ENCODE measurements around the gene SYNC.
"Not testable (repeated sequence)": the region's sequence is repeated elsewhere in the genome, so short reads cannot be mapped to it uniquely, and the experiment has no call there.

SYNC gene

DNA sequence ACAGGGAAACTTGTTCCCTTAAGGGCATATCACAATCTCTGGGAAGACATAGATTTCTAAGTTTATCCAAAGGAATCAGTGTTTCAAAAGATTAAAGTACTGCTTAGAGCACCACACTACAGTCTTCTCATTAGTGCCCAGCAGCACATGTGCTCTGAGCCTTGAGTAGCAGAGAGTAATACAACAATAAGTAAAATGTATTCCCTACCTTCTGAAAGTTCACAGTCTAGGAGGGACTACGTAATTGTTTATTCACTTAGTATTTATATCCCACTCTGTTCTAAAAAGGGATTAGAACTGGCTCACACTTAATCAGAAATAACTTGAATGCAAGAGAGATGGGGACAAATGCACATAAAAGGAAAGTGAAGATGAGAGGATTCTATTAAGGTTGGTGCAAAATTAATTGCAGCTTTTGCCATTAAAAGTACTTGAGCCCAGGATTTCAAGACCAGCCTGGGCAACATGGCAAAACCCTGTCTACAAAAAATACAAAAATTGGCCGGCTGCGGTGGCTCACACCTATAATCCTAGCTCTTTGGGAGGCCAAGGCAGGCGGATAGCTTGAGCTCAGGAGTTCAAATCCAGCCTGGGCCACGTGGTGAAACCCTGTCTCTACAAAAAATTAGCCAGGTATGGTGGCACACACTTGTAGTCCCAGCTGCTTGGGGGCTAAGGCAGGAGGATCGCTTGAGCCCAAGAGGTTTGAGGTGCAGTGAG, 9.0 kb downstream of the SYNC start:
- DNase-seq (ENCODE audit: low read depth in 2 of 2): no peak

GRCh38 chr1:32686387-32686786, 16.2 kb downstream of the SYNC start:
- no peak for DNase-seq (ENCODE audit: low read depth in 2 of 2)

GRCh38 chr1:32685498-32685897, 17.1 kb downstream of the SYNC start:
- DNase-seq (ENCODE audit: low read depth in 2 of 2): no peak

DNA sequence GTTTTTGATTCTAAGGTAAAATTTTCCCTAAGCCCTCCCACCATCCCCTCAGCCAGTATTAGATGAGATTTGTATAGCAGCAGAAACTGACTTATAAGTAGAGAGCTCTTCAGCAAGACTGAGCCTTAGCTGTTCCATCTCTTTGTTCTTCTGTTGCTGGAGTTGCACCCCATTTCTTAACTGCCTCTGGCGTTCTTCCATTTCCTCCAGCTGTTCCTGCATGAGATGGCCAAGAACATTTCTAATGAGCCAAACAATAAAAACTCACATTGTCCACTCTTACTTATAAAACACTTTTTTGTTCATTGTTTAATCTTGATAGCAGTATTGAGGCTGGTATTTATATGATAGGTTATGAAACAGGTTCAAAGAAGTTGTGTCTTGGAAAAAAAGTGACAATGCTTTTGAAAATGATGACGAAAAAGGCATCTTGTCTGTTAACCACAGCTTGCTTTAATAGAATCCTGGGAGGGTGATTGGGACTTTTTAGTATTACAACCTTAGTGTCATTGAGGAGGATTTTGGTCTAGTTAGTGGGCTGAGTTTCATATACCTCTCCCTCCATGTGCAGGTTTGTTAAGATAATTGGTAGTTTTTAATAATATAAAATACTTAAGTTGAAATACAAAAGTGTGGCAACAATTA, 18.3 kb downstream of the SYNC start:
- no peak for DNase-seq (ENCODE audit: low read depth in 2 of 2)

DNA sequence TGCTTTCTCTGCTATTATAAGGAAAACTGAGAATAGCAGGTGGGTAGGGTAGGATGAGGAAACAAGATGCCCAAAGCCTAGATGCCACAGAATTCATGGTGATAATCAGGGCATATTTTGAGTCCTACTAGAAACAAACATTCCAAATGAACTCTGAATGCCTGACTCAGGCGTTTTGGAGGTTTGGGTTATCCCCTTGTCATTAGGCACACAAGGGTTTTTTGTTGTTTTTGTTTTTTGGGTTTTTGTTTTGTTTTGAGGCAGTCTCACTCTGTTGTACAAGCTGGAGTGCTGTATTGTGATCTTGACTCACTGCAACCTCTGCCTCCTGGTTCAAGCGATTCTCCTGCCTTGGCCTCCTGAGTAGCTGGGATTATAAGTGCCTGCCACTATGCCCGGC, 19.2 kb downstream of the SYNC start:
- DNase-seq (ENCODE audit: low read depth in 2 of 2): no peak

- DNase-seq (ENCODE audit: low read depth in 2 of 2): no peak
Measured at GRCh38 chr1:32681999-32682398, 20.6 kb downstream of the SYNC start.

- DNase-seq (ENCODE audit: low read depth in 2 of 2): no peak
Measured at GRCh38 chr1:32681509-32681908, 21.1 kb downstream of the SYNC start.

GRCh38 chr1:32680642-32681041, 21.9 kb downstream of the SYNC start:
- no peak for DNase-seq (ENCODE audit: low read depth in 2 of 2)

- not testable (repeated sequence) for DNase-seq (ENCODE audit: low read depth in 2 of 2)
Measured at GRCh38 chr1:32679993-32680392, 22.6 kb downstream of the SYNC start.

DNA sequence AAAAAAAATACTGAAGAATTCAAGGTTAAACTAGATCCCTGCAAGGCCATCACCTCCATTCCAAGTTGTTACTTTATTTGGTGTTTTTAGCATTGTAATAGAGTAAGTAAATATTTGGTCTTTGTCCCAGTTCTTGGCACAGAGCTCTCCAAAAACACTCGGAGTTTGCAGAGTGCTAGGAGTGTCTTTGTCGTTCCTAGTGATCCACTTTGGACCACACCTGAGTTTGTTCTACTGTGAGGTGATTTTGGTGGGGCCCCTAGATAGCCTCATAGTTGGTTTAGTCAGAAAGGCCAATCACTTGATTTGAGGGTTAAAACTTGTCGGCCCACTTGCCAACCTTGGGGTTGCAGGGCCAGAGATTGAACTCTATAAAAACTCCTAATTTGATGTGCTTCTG, 25.6 kb downstream of the SYNC start:
- no peak for DNase-seq (ENCODE audit: low read depth in 2 of 2)

GRCh38 chr1:32668716-32669115, 33.9 kb downstream of the SYNC start:
- not testable (repeated sequence) for DNase-seq (ENCODE audit: low read depth in 2 of 2)

DNA sequence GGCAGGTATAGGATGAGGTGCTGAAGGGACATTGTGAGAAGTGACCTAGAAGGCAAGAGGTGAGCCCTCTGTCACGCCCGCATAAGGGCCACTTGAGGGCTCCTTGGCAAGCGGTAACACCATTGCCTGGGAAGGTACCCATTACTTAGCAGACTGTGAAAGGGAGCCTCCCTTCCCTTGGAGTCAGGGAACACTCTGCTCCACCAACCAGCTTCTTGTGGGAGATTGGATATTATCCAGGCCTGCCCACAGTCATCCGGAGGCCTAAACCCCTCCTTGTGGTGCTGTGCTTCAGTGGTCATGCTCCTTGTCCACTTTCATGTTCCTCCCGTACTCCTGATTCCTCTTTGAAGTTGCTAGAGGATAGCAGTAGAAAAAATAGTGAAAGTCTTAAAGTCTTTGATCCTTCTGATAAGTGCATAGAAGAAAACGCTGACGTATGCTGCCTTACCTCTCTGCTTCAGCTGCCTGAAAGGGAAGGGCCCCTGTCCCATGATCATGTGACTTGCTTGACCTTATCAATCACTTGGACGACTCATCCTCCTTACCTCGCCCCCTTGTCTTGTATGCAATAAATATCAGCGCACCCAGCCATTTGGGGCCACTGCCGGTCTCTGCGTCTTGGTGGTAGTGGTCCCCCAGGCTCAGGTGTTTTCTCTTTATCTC, 35.5 kb downstream of the SYNC start:
- no peak for DNase-seq (ENCODE audit: low read depth in 2 of 2)

DNA sequence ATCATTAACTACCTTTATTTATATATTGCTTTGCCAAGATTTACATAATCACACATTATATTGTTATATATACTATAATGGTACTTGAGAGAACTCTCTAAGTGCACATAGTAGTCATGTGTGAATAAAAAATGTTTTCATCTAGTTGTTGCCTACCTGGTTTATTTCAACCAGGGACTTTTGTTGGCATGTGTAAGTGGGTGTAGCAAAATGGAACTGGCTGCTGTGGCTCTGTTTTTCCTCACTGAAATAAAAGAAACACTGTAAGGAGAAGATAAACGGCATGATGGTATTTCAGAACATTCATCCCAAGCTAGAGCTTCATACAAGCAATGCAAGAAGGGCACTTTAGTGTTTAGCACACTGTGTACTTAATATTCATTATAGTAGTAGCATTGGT, 36.7 kb downstream of the SYNC start:
- DNase-seq (ENCODE audit: low read depth in 2 of 2): no peak

- DNase-seq (ENCODE audit: low read depth in 2 of 2): no peak
Measured at GRCh38 chr1:32659581-32659980, 43.0 kb downstream of the SYNC start.

GRCh38 chr1:32652244-32652962, 50.2 kb downstream of the SYNC start:
- DNase-seq (ENCODE audit: low read depth in 2 of 2): no peak

- no peak for DNase-seq (ENCODE audit: low read depth in 2 of 2)
Measured at GRCh38 chr1:32651461-32652073, 51.0 kb downstream of the SYNC start.

GRCh38 chr1:32650752-32651460, 51.7 kb downstream of the SYNC start, which contains the start of gene RBBP4:
RBBP4 (plus strand) TSS chr1:32651208; CDS start chr1:32651307, 99 bp downstream.
- peak; percentile 93 to 99 for DNase-seq (ENCODE audit: low read depth in 2 of 2)

DNA sequence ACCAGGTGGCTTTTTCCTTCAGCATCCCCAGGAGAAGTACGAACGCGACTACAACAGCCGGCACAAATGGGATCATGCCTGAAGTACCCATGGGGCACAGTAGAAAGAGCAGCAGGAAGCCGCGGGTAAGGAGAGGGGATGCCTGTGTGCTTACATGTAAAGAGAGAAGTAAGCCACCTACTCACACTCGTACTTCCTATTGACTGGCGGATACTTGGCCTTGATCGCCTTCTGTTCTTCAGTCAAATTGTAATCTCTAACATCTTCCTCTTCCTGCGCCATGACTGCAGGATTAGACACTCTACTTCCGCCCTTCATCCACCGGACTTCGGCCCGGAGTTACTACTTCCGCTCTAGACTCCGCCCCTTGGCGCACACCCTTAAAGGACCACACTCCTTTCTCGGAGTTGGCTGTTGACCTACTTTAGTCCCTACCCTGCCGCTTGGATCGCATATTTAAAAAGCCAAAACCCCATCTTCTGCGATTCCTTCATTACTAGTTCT, 52.3 kb downstream of the SYNC start, which contains the start of gene ZBTB8OS:
TSS of gene ZBTB8OS (minus strand) at position 303 of the 504 bp plus-strand sequence. CDS start at position 282, 21 bp downstream.
- DNase-seq (ENCODE audit: low read depth in 2 of 2): peak; percentile 80 to 84

GRCh38 chr1:32647308-32648134, 55.0 kb downstream of the SYNC start:
- DNase-seq (ENCODE audit: low read depth in 2 of 2): peak in 1 of 2 donors; percentile 8

- DNase-seq (ENCODE audit: low read depth in 2 of 2): no peak
Measured at GRCh38 chr1:32644426-32644825, 58.1 kb downstream of the SYNC start.

Data from stimulated activated CD8-positive, alpha-beta memory T cell treated with anti-CD3 and anti-CD28 coated beads, Interleukin-7, amount 100 ng/mL, for 4 hours (primary cell).